HFFc6 (cell line): Measurements from ENCODE around the gene PREPL. TPM values are rescaled to one million over a fixed set of nuclear protein-coding genes. Genes with fewer than 3 reads are reported as not detected.
"Not testable (repeated sequence)": the region's sequence is repeated elsewhere in the genome, so short reads cannot be mapped to it uniquely, and the experiment has no call there.

Experiments
- DNase-seq: peaks from one replicate; pipeline ENCODE4 v3.0.0-alpha.2; 2018
- H3K27ac Mint-ChIP-seq: 2 replicates; pipeline ENCODE4 v1.8.0; 2020; ENCODE audit warnings: mild to moderate bottlenecking, mixed read lengths
- H3K27me3 Mint-ChIP-seq: 2 replicates; pipeline ENCODE4 v1.8.0; 2021; ENCODE audit warnings: mild to moderate bottlenecking, moderate library complexity, mixed read lengths; ENCODE audit not compliant: insufficient read depth
- H3K36me3 Mint-ChIP-seq: 2 replicates; pipeline ENCODE4 v1.8.0; 2021; ENCODE audit warnings: low read depth, mixed read lengths
- H3K4me1 Mint-ChIP-seq: 2 replicates; pipeline ENCODE4 v1.8.0; 2020; ENCODE audit warnings: low read depth, mixed read lengths
- H3K4me3 Mint-ChIP-seq: 2 replicates; pipeline ENCODE4 v1.8.0; 2020; ENCODE audit warnings: mild to moderate bottlenecking, moderate library complexity, mixed read lengths
- H3K9me3 Mint-ChIP-seq: 2 replicates; pipeline ENCODE4 v1.8.0; 2020; ENCODE audit warnings: mild to moderate bottlenecking, mixed read lengths
- total RNA-seq, 6 experiments: library from RNA; stranded (reverse); fragmentation: NEBNext Ultra II Directional; extraction: Animal tissue kit (Norgen Biotek cat#: 25700); gene quantifications; 2 replicates in 1 of 6; 3 replicates in 5 of 6; pipeline ENCODE4 v1.2.3, GENCODE V29; 2021
- TF ChIP-seq, protein P1 (sequence below): fragments of 200-600 bp; sonication (generic); IDR thresholded peaks from 2 replicates; pipeline ENCODE4 v1.5.0; 2021; ENCODE audit warnings: antibody characterized with exemption, mild to moderate bottlenecking

PREPL gene
- total RNA-seq, 6 experiments from 2014 or later = 51.5 to 67.1 (median 55.6) TPM

DNA sequence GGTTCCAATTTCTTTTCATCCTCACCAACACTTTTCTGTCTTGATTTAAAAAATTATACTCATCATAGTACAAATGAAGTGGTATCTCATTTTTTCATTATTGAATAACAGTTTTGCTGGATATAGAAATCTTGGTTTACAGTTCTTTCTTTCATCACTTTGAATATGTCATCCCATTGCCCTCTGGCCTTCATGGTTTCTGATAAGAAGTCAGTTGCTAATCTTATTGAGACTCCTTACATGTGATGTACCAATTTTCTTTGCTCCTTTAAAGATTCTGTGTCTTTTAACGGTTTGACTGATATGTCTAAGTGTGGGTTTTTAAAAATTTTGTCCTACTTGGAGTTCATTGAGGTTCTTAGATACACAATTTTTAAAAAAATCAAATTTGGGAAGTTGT, 51.0 kb downstream of the PREPL start:
- no peak for DNase-seq
- TF ChIP-seq, protein P1, sequence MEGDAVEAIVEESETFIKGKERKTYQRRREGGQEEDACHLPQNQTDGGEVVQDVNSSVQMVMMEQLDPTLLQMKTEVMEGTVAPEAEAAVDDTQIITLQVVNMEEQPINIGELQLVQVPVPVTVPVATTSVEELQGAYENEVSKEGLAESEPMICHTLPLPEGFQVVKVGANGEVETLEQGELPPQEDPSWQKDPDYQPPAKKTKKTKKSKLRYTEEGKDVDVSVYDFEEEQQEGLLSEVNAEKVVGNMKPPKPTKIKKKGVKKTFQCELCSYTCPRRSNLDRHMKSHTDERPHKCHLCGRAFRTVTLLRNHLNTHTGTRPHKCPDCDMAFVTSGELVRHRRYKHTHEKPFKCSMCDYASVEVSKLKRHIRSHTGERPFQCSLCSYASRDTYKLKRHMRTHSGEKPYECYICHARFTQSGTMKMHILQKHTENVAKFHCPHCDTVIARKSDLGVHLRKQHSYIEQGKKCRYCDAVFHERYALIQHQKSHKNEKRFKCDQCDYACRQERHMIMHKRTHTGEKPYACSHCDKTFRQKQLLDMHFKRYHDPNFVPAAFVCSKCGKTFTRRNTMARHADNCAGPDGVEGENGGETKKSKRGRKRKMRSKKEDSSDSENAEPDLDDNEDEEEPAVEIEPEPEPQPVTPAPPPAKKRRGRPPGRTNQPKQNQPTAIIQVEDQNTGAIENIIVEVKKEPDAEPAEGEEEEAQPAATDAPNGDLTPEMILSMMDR = no peak
- Mint-ChIP-seq H3K36me3 (peaks cover 53% of the 10 kb centered on the region), H3K4me3 (no peak overlapping the region), H3K9me3 (peaks cover 24% of the 10 kb centered on the region), H3K27ac (no peak overlapping the region), H3K4me1 (no peaks in the 10 kb centered on the region), H3K27me3 (no peaks in the 10 kb centered on the region; the same call in 1 of the 2 replicates)

DNA sequence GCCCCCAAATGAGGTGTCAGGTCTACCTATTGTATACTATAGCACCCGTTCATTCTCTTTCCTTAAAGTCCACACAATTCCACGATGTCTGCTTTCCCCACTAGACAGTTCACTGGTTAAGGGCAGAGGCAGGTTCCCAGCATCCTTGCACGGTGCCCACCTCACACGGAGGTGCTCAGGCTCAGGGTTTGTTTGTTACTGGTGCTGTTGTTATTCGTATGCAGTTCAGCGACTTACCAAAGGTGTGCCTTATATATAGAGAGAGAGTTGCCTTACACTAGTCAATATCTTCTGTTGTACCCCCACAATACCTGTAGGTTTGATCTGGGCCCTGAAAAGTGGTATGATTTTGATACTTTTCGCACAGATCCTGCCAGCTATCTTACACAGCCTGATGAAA, 55.4 kb downstream of the PREPL start:
- Mint-ChIP-seq H3K27ac (no peak overlapping the region), H3K36me3 (peaks cover 17% of the 10 kb centered on the region), H3K9me3 (peaks cover 16% of the 10 kb centered on the region), H3K4me3 (no peak overlapping the region), H3K27me3 (peaks cover 4% of the 10 kb centered on the region), H3K4me1 (no peaks in the 10 kb centered on the region)
- no peak for DNase-seq
- TF ChIP-seq, protein P1 = no peak

DNA sequence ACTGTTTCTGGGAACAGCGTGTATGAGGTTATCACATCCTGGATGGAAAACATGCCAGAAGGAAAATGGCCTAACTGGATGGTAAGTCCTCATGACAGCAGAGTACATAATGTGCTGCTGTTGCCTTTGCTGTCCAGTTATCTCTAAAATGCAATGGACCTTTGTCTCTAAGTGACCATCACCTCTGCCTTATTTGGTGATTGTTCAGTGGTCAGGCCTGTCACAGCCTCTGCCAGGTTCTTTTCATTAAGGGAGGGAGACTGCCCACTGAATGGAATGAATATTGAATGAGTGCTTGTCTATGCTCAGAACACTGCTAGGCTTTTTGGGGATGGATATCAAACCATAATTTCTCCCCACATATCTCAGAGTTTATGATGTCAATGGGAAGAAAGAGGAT, 57.0 kb downstream of the PREPL start:
- H3K9me3 Mint-ChIP-seq = peaks cover 4% of the 10 kb centered on the region; the same call in 1 of the 2 replicates
- H3K27me3 Mint-ChIP-seq = peaks cover 5% of the 10 kb centered on the region
- H3K4me1 Mint-ChIP-seq = no peaks in the 10 kb centered on the region
- H3K4me3 Mint-ChIP-seq = no peak overlapping the region
- peaks cover 4% of the 10 kb centered on the region; the same call in 1 of the 2 replicates for H3K36me3 Mint-ChIP-seq
- no peak overlapping the region for H3K27ac Mint-ChIP-seq
- TF ChIP-seq, protein P1 = no peak
- DNase-seq = no peak

DNA sequence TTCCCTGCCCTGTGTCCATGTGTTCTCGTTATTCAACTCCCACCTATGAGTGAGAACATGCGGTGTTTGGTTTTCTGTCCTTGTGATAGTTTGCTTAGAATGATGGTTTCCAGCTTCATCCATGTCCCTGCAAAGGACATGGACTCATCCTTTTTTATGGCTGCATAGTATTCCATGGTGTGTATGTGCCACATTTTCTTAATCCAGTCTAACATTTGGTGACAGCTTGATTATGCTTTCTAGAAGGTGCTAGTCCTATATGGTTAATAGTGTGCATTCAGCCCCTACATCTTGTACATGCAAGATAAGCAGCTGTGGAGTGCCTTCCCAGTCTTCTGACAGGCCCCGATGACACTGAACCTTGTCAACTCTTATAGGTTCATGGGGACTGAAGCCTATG, 57.5 kb downstream of the PREPL start:
- not testable (repeated sequence) for H3K36me3 Mint-ChIP-seq, DNase-seq, H3K4me3 Mint-ChIP-seq, H3K4me1 Mint-ChIP-seq, H3K9me3 Mint-ChIP-seq, H3K27ac Mint-ChIP-seq, H3K27me3 Mint-ChIP-seq

DNA sequence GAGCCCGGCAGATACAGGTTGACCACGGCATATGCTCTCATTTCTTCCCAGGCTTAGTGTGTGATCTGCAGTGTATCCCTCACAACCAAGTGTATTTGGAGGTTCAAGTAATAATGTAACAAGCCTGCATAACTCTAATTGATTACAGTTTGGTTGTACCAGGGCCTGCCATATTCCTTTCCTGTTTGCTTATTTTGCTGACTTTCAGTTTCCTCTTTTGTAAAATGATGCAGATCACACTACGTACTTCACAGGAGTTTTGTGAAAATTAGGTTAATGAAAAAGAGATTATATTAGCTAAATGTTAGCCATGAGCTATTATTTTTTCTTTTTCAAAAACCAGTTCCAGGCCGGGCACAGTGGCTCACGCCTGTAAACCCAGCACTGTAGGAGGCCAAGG, 60.2 kb downstream of the PREPL start:
- peaks cover 16% of the 10 kb centered on the region for H3K27me3 Mint-ChIP-seq
- no peaks in the 10 kb centered on the region for H3K36me3 Mint-ChIP-seq
- peaks cover 8% of the 10 kb centered on the region; the same call in 1 of the 2 replicates for H3K4me1 Mint-ChIP-seq
- DNase-seq = no peak
- no peaks in the 10 kb centered on the region for H3K9me3 Mint-ChIP-seq
- TF ChIP-seq, protein P1 = no peak
- H3K27ac Mint-ChIP-seq = no peak overlapping the region
- no peak overlapping the region; the same call in 1 of the 2 replicates for H3K4me3 Mint-ChIP-seq

DNA sequence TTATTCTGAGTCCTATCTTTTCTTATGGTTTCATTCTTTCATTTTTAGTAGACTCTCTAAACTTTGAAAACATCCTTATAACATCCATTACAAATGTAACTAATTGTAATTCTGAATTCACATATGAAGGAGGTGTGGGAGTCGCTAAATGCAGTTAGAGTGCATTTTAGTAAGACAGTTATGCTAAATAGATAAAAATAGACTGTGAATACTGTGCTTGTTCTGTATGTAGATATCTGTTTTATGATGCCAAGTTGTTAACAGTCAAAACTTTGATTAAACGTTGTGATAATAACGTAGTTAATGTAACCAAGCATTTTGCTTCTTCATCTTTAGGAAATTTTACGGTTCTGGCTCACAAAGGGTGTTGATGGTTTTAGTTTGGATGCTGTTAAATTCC, 61.7 kb downstream of the PREPL start:
- Mint-ChIP-seq H3K27me3 (peaks cover 16% of the 10 kb centered on the region), H3K36me3 (no peaks in the 10 kb centered on the region), H3K27ac (no peak overlapping the region), H3K4me3 (no peak overlapping the region), H3K4me1 (peaks cover 8% of the 10 kb centered on the region; the same call in 1 of the 2 replicates), H3K9me3 (no peaks in the 10 kb centered on the region)
- TF ChIP-seq, protein P1 = no peak
- DNase-seq = no peak
